Testis (tissue), 3 donors: ENCODE data around the gene FAF1. TPM values are rescaled to one million over a fixed set of nuclear protein-coding genes. Genes with fewer than 3 reads are reported as not detected.

Experiments used
- DNase-seq: peaks from one replicate; pipeline ENCODE4 v3.0.0-alpha.2; 2019
- H3K27ac ChIP-seq, 2 donors: fragments of 200-600 bp; sonication (generic); one replicate each; pipeline ENCODE4 v1.5.1; 2019
- H3K27me3 ChIP-seq: fragments of 200-600 bp; sonication (generic); one replicate; pipeline ENCODE4 v1.5.1; 2019
- H3K36me3 ChIP-seq: fragments of 200-600 bp; sonication (generic); one replicate; pipeline ENCODE4 v1.5.1; 2017; ENCODE audit warnings: low read depth; ENCODE audit errors: missing control alignments
- H3K4me1 ChIP-seq: fragments of 200-600 bp; sonication (generic); one replicate; pipeline ENCODE4 v1.5.1; 2019
- H3K4me3 ChIP-seq, 2 donors: fragments of 200-600 bp; sonication (generic); one replicate each; pipeline ENCODE4 v1.5.1; 2017 to 2019
- H3K9me3 ChIP-seq: fragments of 200-600 bp; sonication (generic); one replicate; pipeline ENCODE4 v1.5.1; 2017
- CTCF ChIP-seq, 3 experiments: fragments of 450-650 bp in 2 of 3; fragments of 200-600 bp in 1 of 3; sonication (generic) in 1 of 3; IDR thresholded peaks; one replicate each; pipeline ENCODE4 v1.5.1; 2016 to 2019; ENCODE audit warnings: antibody characterized with exemption in 3 of 3, mild to moderate bottlenecking in 2 of 3, moderate library complexity in 1 of 3
- POLR2A ChIP-seq: fragments of 450-650 bp; IDR thresholded peaks from one replicate; pipeline ENCODE4 v1.6.1; 2017; ENCODE audit warnings: antibody characterized with exemption, mild to moderate bottlenecking, moderate library complexity
- WGBS, 2 donors: methylation state at CpG; one replicate each; pipeline ENCODE4 v1.1.5; 2018; 5-methylcytosine and 5-hydroxymethylcytosine counted together
- intact Hi-C: fragments of 100-400 bp; cut with DNase I; formaldehyde crosslinking; loops from one replicate; pipeline ENCODE4 v1.15.1; 2023; ENCODE audit warnings: low total_unique reads
- polyA plus RNA-seq: library from polyadenylated mRNA; stranded (reverse); fragments of 350-450 nt; fragmentation: Illumina TruSeq; extraction: RNeasy Lipid Tissue Mini Kit (QIAGEN cat#74804); gene quantifications from one replicate; pipeline ENCODE4 v1.2.3, GENCODE V29; 2014; ENCODE audit warnings: low read depth, low replicate concordance; ENCODE audit not compliant: insufficient read depth
- total RNA-seq, 2 donors: library from RNA; depleted of rRNA; stranded (reverse); fragments of >200 nt; gene quantifications; one replicate each; pipeline ENCODE4 v1.2.3, GENCODE V29; 2016

Gene FAF1
- total and polyA plus RNA-seq, 3 donors from 2014 or later, result 46.5 to 236 (median 61.6) TPM

GRCh38 chr1:50421768-50422674 is 538.0 kb downstream of the FAF1 start:
- H3K27me3 ChIP-seq, result no peaks in the 10 kb centered on the region
- H3K27ac ChIP-seq, result no peak overlapping the region
- 12 to 16% methylated on average over 23 to 27 of the region's 27 CpGs for WGBS, 2 donors
- intact Hi-C loops, result no loop called here
- peaks cover 3% of the 10 kb centered on the region for H3K4me1 ChIP-seq
- H3K36me3 ChIP-seq, result no peaks in the 10 kb centered on the region
- no peak for DNase-seq
- H3K4me3 ChIP-seq, result peak overlapping the region in 1 of 2 donors; percentile 6
- H3K9me3 ChIP-seq, result no peaks in the 10 kb centered on the region
- no peak for TF ChIP-seq CTCF (IDR thresholded peaks at IDR 0.05)
- no peak for TF ChIP-seq POLR2A

GRCh38 chr1:50421366-50421748 is 538.7 kb downstream of the FAF1 start:
- Histone ChIP-seq H3K4me1 (no peaks in the 10 kb centered on the region), H3K27me3 (no peaks in the 10 kb centered on the region), H3K36me3 (no peaks in the 10 kb centered on the region), H3K4me3 (peak overlapping the region in 1 of 2 donors; percentile 36), H3K9me3 (no peaks in the 10 kb centered on the region), H3K27ac (no peak overlapping the region)
- intact Hi-C loops, result no loop called here
- TF ChIP-seq POLR2A (no peak), CTCF (IDR thresholded peaks at IDR 0.05) (no peak)
- WGBS, 2 donors, result 0 to 2% methylated on average over 2 to 13 of the region's 38 CpGs
- no peak for DNase-seq

- no peak for TF ChIP-seq CTCF (IDR thresholded peaks at IDR 0.05)
- no peak for TF ChIP-seq POLR2A
- H3K36me3 ChIP-seq, result no peaks in the 10 kb centered on the region
- peak overlapping the region; percentile 5 to 36 for H3K4me3 ChIP-seq
- 3 to 10% methylated on average over 10 to 38 of the region's 69 CpGs for WGBS, 2 donors
- H3K4me1 ChIP-seq, result no peaks in the 10 kb centered on the region
- DNase-seq, result no peak
- no peak overlapping the region for H3K27ac ChIP-seq
- intact Hi-C loops, result no loop called here
- H3K9me3 ChIP-seq, result no peaks in the 10 kb centered on the region
- no peaks in the 10 kb centered on the region for H3K27me3 ChIP-seq
Observed at GRCh38 chr1:50420689-50421365, 539.2 kb downstream of the FAF1 start.

- no peaks in the 10 kb centered on the region for H3K27me3 ChIP-seq
- no peak for DNase-seq
- TF ChIP-seq POLR2A (no peak), CTCF (IDR thresholded peaks at IDR 0.05) (no peak)
- no peak overlapping the region for H3K4me3 ChIP-seq
- WGBS, 2 donors, result 10% methylated on average over 21 of the region's 21 CpGs
- H3K36me3 ChIP-seq, result no peaks in the 10 kb centered on the region
- no peak overlapping the region for H3K27ac ChIP-seq
- no peaks in the 10 kb centered on the region for H3K4me1 ChIP-seq
- intact Hi-C loops, result no loop called here
- no peaks in the 10 kb centered on the region for H3K9me3 ChIP-seq
Observed at GRCh38 chr1:50419907-50420677, 540.0 kb downstream of the FAF1 start.
